ENCODE results near the gene COQ8B.
"Not testable (repeated sequence)": the region's sequence is repeated elsewhere in the genome, so short reads cannot be mapped to it uniquely, and the experiment has no call there.

The COQ8B gene

GRCh38 chr19:40716482-40717324, at the start of gene COQ8B, which contains the start of gene ITPKC:
COQ8B (minus strand) TSS chr19:40716886; CDS start chr19:40714632, 2,254 bp downstream.
ITPKC (plus strand) TSS chr19:40717112; CDS start chr19:40717136, 24 bp downstream.
- peak; percentile 91 for DNase-seq (ENCODE audit: low read depth)

GRCh38 chr19:40766385-40766784, 49.7 kb upstream of the COQ8B start:
- not testable (repeated sequence) for DNase-seq (ENCODE audit: low read depth)

DNA sequence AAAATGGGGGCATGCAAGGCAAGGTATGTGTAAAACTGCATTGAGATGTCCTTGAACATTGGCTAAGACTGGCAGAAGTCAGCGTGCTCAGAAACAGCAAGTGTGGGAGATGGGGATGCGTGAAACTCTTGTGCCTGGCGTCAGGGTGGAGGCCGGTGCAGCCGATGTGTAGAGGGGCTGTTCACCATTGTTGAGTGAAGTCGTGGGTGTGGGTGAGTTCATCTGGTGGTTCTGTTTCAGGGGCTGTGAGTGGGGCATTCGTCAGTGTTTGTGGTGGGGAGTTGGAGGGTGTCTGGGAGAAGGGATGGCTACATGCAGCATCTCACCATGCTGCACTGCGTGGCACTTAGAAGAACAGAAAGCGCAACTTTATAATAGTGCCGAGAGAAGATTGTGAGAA, 47.3 kb upstream of the COQ8B start:
- DNase-seq (ENCODE audit: low read depth), result no peak

DNA sequence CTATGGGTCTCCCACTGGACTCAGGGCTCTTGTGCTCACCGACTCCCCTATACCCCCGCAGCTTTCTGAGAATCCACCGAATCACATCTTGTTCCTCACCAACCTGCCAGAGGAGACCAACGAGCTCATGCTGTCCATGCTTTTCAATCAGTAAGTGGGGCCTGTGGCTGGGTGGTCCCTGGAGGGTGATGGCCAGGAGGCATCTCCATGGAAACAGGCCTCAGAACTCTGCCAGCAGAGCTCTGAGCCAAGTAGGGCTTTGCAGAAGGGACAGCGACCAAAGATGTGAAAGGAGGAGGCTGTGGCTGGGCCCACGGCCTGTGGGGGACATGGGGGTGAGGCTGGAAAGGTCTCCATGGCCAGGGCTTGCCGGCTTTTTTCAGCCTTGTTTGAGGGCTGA, 46.8 kb upstream of the COQ8B start:
- no peak for DNase-seq (ENCODE audit: low read depth)

DNA sequence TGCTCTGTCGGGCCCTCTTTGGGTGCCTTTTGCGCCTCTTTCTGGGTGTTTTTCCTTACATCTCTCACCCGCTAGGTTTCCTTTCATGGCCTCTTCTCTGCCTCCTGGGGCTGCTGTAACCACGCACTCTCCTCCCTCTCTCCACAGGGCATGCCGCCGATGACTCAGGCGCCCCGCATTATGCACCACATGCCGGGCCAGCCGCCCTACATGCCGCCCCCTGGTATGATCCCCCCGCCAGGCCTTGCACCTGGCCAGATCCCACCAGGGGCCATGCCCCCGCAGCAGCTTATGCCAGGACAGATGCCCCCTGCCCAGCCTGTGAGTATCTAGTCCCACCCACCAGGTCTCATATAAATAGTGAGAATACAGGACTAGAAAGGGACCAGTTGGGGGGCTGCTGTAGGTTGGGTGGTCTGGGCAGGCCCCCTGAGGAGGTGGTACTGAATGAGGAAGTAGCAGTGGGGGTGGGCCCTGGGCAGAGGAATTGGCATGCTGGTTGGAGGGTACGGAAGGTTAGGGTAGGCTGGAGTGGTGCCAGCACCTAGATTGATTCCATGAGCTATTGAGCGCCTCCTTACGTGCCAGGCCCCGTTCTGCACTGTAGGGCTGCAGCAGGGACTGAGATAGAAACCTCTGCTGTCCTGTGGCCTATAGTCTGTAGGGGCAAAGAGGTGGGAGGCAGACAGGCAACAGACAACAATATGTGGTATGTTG, 46.2 kb upstream of the COQ8B start:
- DNase-seq (ENCODE audit: low read depth), result no peak

DNA sequence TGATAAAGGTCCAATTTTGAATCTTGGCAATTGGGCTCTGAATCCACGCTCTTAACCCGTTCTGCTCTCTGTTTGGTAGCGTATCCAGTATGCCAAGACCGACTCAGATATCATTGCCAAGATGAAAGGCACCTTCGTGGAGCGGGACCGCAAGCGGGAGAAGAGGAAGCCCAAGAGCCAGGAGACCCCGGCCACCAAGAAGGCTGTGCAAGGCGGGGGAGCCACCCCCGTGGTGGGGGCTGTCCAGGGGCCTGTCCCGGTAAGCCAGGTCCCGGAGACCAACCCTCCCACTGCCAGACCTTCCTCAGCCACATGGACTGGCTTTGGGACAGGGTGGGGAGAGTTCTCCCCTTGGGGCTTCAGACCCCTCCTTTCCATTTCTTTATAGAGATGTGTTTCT, 42.7 kb upstream of the COQ8B start:
- DNase-seq (ENCODE audit: low read depth), result no peak

DNA sequence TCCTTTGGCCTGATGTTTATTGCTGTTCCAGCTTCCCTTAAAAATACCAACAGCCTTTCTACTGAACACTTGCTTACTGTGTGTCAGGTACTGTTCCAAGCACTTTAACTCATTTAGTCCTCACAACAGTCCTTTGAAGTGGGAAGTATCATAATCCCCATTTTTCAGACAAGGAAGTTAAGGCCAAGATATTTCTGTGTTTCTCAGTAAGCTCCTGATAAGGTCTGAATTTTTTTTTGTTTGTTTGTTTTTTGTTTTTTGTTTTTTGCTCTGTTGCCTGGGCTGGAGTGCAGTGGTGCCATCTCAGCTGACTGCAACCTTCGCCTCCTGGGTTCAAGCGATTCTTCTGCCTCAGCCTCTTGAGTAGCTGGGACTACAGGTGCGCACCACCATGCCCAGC, 41.8 kb upstream of the COQ8B start:
- DNase-seq (ENCODE audit: low read depth), result no peak

DNA sequence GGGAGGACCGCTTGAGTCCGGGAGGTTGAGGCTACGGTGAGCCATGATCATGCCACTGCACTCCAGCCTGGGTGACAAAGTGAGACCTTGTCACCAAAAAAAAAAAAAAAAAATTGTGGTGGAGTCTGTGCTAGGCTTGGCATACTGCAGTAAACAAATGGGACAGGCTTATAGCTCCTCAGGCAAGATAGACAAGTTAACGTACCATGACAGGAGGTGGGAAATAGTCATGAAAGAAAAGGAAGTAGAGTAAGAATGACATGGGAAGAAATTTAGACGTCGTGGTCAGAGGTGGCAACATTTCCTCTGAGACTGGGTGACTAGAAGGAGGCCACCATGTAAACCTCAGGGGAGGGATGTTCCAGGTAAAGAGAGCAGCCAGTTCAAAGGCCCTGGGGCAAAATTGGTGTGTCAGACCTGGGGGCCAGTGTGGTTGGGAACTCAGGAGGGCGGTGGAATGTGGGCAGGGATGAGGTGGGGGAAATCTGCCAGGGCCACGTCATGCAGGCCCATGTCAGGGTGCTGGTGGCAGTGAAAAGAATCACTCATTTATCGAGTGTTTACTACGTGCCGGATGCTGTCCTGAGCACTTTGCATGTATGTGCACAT, 39.9 kb upstream of the COQ8B start:
- no peak for DNase-seq (ENCODE audit: low read depth)

DNA sequence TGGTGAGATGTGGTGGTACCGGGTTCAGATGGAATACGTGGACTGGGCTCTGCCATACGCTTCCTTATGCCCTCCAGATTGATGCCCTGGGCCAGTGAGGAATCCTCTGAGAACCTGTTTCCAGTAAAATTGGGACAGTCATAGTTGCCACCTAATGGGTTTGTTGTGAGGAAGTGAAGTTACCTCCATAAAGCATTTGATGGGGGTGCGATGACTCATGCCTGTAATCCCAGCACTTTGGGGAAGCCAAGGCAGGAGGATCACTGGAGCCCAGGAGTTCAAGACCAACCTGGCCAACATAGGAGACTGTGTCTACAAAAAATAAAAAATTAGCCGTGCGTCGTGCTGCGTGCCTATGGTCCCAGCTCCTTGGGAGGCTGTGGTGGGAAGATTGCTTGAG, 39.1 kb upstream of the COQ8B start:
- no peak for DNase-seq (ENCODE audit: low read depth)

- no peak for DNase-seq (ENCODE audit: low read depth)
Observed at GRCh38 chr19:40755248-40755624, 38.5 kb upstream of the COQ8B start.

- no peak for DNase-seq (ENCODE audit: low read depth)
Observed at GRCh38 chr19:40754611-40755247, 38.0 kb upstream of the COQ8B start.

DNA sequence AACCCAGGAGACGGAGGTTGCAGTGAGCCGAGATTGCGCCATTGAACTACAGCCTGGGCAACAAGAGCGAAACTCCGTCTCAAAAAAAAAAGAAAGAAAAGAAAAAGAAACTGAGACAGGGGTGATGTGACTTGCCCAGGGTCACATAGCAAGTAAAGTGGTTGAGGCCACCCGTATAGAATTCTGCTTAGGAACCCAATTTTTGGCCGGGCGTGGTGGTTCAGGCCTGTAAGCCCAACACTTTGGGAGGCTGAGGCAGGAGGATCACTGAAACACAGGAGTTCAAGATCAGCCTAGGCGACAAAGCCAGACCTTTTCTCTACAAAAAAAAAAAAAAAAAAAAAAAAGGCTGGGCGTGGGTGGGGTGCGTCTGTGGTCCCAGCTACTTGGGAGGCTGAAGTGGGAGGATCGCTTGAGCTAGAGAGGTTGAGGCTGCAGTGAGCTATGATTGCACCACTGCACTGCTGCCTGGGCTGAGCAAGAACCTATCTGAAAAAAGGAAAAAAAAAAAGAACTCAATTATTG, 35.6 kb upstream of the COQ8B start:
- no peak for DNase-seq (ENCODE audit: low read depth)

DNA sequence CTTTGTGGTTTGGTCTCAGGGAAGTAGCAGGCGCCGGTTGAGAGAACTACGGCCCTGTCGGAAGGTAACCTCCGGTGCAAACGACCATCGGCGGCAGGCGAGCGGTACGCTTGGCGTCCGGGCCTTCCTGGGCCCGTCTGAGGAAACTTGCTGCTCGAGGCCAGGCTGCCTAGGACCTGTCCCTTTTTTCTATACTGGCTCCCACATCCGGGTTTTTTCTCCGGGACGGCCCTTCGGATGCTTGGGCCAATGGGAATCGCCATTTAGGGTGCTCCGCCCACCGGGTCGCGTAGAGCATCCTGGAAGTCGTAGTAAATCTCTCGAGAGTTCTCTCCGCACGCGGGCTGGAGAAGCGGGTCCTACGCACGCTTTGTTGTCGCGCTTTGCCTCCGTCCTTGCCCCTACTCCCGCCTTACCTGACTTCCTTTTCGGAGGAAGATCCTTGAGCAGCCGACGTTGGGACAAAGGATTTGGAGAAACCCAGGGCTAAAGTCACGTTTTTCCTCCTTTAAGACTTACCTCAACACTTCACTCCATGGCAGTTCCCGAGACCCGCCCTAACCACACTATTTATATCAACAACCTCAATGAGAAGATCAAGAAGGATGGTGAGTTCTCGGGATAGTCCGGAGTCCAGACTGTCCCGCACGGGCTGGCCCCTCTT, 34.3 kb upstream of the COQ8B start, which contains the start of gene SNRPA:
Gene SNRPA, plus strand, starts transcription at position 330 of the 664 bp plus-strand sequence. Its CDS starts 206 bp downstream, at position 536.
- peak; percentile 95 for DNase-seq (ENCODE audit: low read depth)

DNA sequence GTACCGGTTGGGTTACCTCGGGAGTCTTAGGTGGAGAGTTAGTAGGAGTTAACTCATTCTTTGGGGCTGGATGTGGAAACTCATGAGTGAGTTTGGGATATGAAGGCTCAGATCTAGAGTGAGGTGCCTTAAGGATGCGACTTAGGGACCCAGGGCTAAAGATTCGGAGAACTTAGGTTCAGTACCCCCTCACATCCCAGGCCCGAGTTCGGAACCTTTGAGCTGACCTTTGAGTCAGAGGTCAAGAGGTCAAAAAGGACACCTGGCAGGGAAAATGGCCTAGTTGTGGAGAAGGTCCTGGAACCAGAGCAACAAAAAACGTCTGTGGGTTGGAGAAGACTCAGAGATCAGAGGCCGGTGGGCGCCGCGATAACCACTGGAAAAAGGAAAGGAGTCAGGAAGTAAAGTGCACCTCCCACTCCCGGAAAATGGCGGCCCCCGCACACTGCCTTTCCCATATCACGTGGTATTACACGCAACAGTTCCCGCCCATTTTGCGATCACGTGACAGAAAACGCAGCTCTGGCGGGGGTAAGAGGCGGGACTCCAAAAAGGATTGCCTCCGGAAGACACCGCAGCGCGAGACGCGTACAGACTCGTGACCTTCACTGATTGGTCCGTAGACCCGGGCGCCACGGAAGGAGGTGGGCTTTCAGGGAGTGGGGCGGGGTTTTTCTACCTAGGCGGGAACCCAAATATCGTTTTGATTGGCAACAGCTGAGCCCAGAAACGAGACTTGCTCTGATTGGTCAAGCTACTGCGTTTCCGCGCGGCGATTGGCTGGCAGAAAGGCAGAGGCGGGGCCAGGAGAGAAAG, 33.6 kb upstream of the COQ8B start, which contains the start of gene ACTMAP:
Gene ACTMAP, minus strand, starts transcription at position 420 of the 816 bp plus-strand sequence. CDS start 674 bp downstream, outside the sequence.
- peak; percentile 100 for DNase-seq (ENCODE audit: low read depth)

DNA sequence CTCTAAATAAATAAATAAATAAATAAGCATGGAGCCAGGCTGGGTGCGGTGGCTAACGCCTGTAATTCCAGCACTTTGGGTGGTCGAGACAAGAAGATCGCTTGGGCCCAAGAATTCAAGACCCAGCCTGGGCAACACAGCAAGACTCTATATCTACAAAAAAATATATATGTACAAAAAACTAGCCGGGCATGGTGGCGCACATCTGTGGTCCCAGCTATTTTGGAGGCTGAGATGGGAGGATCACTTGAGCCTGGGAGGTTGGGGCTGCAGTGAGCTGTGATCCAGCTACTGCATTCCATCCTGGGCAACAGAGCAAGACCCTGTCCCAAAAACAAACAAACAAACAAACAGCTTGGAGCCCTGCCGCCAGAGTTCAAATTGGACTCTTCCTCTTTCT, 30.9 kb upstream of the COQ8B start:
- no peak for DNase-seq (ENCODE audit: low read depth)

GRCh38 chr19:40745402-40745780, 28.7 kb upstream of the COQ8B start:
- DNase-seq (ENCODE audit: low read depth), result peak; percentile 44

- no peak for DNase-seq (ENCODE audit: low read depth)
Observed at GRCh38 chr19:40744554-40745401, 28.1 kb upstream of the COQ8B start.

GRCh38 chr19:40743926-40744325, 27.2 kb upstream of the COQ8B start:
- no peak for DNase-seq (ENCODE audit: low read depth)

DNA sequence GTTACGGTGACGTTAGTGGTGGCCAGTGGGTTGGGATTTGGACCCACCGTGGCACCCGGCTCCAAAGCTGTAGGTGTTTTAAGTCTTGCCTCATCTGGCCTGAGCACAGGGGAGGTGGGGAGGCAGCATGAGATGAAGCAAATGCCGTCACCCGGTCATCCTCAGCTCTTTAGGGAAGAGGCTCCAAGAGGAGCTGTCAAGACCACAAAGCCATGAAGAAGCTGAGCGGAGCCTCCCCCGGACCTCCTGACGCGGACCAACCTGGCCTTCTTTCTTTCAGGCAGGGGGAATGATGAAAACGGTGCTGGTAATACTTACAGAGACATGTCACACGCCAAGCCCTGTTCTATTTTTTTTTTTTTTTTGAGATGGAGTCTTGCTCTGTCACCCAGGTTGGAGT, 26.2 kb upstream of the COQ8B start:
- DNase-seq (ENCODE audit: low read depth), result no peak

- DNase-seq (ENCODE audit: low read depth), result no peak
Observed at GRCh38 chr19:40742477-40742876, 25.8 kb upstream of the COQ8B start.
